HEK293 (cell line): ENCODE results near the gene NFIC.

Experiments
- SCRT2 ChIP-seq: fragments of 450-650 bp; formaldehyde crosslinking; IDR thresholded peaks from 2 replicates; pipeline ENCODE4 v1.5.1; 2016; ENCODE audit warnings: missing biosample characterization, missing genetic modification characterization
- SP2 ChIP-seq: fragments of 450-650 bp; formaldehyde crosslinking; IDR thresholded peaks from 2 replicates; pipeline ENCODE4 v1.5.1; 2016; ENCODE audit warnings: missing biosample characterization, missing genetic modification characterization
- YY1 ChIP-seq: fragments of 450-650 bp; formaldehyde crosslinking; IDR thresholded peaks from 2 replicates; pipeline ENCODE4 v1.5.1; 2018; ENCODE audit warnings: missing biosample characterization, missing genetic modification characterization
- TF ChIP-seq, protein P1 (sequence below): fragments of 450-650 bp; formaldehyde crosslinking; IDR thresholded peaks from 2 replicates; pipeline ENCODE4 v1.5.1; 2016; ENCODE audit warnings: missing biosample characterization, missing genetic modification characterization

DNA sequence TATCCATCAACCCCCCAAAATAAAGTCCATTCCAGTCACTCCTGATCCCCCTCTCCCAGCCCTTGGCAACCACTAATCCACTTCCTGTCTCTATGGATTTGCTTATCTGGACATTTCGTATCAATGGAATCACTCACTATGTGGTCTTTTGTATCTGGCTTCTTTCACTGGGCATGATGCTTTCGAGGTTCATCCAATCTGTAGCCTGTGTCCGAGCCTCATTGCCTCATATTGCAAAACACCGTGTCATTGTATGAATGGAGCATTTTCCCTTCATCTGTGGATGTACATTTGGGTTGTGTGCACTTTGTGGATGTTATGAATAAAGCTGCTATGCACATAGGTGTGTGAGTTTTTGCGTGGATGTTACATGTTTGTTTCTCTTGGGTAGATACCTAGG, 138.4 kb downstream of the NFIC start:
- TF ChIP-seq SCRT2 = no peak
- TF ChIP-seq SP2 (tag by site-specific recombination) = no peak
- TF ChIP-seq, protein P1, sequence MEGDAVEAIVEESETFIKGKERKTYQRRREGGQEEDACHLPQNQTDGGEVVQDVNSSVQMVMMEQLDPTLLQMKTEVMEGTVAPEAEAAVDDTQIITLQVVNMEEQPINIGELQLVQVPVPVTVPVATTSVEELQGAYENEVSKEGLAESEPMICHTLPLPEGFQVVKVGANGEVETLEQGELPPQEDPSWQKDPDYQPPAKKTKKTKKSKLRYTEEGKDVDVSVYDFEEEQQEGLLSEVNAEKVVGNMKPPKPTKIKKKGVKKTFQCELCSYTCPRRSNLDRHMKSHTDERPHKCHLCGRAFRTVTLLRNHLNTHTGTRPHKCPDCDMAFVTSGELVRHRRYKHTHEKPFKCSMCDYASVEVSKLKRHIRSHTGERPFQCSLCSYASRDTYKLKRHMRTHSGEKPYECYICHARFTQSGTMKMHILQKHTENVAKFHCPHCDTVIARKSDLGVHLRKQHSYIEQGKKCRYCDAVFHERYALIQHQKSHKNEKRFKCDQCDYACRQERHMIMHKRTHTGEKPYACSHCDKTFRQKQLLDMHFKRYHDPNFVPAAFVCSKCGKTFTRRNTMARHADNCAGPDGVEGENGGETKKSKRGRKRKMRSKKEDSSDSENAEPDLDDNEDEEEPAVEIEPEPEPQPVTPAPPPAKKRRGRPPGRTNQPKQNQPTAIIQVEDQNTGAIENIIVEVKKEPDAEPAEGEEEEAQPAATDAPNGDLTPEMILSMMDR (tag by site-specific recombination) = no peak
- TF ChIP-seq YY1 = no peak
